Adipose tissue (tissue), 3 donors: ENCODE data around the gene CAMK4. TPM values are rescaled to one million over a fixed set of nuclear protein-coding genes. Genes with fewer than 3 reads are reported as not detected.

Experiments used
- H3K27ac ChIP-seq: one replicate; pipeline ENCODE4 v1.5.1; 2013; ENCODE audit warnings: low read depth, low read length
- WGBS, 3 donors: extraction: QIAGEN DNeasy Blood & Tissue Kit; methylation state at CpG; one replicate each; pipeline ENCODE4 v1.1.7; 2013; 5-methylcytosine and 5-hydroxymethylcytosine counted together
- polyA plus RNA-seq, 3 donors: library from polyadenylated mRNA; stranded (reverse); fragments of 200-250 nt; gene quantifications; one replicate each; pipeline ENCODE4 v1.2.3, GENCODE V29; 2013
- donor health status: healthy with polysubstance abuse.
- donor health status: Bipolar disorder and iron deficiency.
- donor health status: healthy.

The CAMK4 gene
- polyA plus RNA-seq, 3 donors, result 0.17 to 0.43 TPM; not detected in 1

DNA sequence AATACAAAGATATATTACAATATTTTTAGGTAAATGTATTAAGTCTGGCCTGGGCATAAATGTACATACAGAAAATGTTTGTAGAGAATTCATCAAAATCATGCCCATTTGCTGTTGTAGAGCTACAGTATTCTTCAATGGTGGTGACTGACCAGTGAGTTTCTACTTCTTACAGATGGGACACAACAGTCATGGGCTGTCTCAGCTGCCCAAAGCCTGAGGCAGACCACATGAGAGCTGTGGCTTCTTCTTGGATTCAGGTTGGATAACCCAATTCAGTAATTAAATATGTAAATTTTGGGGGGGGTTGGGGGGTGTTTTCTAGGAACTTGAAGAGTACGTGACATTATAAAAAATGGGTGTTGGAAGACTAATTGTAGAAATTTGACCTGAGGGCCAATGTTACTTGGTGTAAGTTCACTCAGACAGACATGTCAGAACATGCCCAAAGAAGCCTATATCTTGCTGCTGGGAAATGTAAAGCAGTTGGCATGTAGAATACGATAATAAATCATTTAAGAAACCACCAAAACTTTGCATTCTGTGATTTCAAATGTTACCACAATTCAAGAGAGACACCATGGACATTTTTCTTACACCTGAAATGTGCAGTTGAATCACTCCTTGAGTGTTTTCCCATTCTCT is 270.3 kb downstream of the CAMK4 start:
- WGBS, 3 donors, result 91 to 97% (median 95%) methylated on average over 2 of the region's 2 CpGs
- no peak overlapping the region for H3K27ac ChIP-seq

DNA sequence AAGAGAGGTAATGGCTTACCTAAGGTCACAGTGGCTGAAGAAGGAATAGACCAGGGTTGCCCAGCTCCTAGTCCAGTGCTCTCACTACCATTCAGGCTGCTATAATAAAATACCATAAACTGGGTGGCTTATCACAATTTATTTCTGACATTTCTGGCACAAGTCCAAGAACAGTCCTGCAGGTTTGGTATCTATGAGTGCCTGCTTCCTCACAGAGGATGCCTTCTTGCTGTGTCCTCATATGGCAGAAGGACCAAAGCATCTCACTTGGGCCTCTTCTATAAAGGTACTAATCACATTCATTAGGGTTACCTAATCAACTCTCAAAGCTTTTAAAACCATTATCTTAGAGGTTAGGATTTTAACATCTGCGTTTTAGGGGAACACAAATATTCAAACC is 271.0 kb downstream of the CAMK4 start:
- WGBS, 3 donors, result 92 to 100% (median 97%) methylated on average over 1 of the region's 1 CpG
- no peak overlapping the region for H3K27ac ChIP-seq

DNA sequence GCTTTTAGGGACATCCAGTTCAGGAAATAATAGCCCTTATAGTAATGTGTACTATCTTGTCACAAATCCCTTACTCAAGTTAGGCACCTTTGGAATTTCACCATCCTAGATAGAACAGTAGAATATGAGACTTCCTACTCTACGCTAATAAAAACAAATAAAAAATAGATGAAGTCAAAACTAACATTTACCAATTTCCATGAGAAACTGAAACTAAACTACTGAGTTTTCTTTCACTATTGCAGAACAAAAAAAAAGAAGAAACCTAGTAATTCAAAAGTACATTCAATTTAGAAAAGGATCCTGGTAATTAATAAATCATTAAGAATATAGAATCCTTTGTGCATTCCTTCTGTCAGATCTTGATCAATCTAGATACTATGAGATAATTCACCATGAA is 274.2 kb downstream of the CAMK4 start:
- WGBS, 3 donors, result 68 to 83% (median 79%) methylated on average over 1 of the region's 1 CpG
- no peak overlapping the region for H3K27ac ChIP-seq

DNA sequence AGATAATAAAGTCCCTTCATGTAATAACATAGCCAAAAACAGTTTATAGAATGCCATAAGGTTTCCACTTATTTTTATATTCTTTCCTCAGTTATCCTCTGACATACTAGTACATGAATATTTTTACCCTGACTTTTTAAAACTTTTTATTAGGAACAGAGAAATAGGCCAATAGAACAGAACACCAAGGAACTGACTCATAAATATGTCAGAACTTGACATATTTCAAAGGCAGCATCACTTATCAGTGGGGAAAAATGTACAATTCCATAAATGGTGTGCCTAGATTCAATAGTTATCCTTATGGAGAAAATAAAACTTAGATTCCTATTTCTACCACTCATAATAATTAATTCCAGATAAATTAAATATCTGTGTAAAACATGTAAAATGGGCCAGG is 278.8 kb downstream of the CAMK4 start:
- no peak overlapping the region for H3K27ac ChIP-seq

DNA sequence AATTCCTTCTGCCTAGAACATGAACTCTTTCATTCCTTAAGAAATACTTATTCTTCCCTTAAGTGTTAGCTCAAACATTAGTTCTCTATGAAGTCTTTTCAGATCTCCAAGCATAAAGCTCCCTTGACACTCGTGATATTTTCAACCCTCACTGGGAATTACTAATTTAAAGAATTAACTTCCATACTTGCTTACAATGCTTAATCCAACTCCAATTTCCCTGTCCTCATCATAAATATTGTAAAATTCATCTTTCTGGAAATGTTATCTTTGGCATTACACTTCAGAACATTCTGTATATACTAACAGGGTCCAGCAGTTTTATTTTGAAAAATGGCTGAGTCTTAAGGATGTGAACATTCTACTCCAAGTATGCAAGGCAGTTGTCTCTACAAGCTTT is 280.9 kb downstream of the CAMK4 start:
- 59 to 87% (median 74%) methylated on average over 1 of the region's 1 CpG for WGBS, 3 donors
- no peak overlapping the region for H3K27ac ChIP-seq

DNA sequence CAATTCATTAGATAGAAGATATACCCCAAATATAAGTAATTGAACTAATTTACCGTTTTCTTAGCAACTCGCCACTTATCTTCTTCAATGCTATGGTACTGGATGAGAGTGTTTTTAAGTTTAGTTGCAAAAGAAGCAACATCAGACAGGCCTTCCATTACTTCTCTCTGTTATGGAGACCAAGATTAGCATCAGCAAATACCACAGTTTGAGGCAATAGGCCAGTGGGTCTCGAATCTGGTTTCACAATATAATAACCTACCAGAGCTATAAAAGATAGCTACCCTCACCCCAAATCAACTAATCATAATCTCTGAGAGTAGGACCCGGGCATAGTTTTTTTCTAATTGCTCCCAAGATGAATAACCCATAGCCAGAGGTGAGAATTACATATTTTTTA is 283.1 kb downstream of the CAMK4 start:
- WGBS, 3 donors, result 86 to 88% (median 87%) methylated on average over 4 of the region's 4 CpGs
- no peak overlapping the region for H3K27ac ChIP-seq

DNA sequence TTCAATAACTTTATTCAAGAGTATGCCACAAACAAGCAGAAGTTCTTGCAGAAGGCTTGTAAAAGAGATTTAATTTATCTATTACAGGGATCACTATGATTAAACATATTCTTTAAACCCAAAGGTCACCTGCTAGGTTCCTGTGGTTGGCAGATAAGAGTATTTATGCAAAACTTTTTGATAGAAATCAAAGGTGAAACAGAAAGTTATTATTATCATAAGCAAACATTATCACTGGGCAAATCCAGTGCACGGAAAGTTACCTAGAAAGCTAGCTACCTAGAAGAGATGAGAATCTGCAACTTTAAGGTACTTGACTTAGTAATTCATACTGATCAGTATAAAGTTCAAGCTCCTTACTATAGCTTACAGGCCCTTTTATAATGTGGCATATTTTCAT is 284.9 kb downstream of the CAMK4 start:
- 32 to 90% (median 84%) methylated on average over 1 of the region's 1 CpG for WGBS, 3 donors
- no peak overlapping the region for H3K27ac ChIP-seq

DNA sequence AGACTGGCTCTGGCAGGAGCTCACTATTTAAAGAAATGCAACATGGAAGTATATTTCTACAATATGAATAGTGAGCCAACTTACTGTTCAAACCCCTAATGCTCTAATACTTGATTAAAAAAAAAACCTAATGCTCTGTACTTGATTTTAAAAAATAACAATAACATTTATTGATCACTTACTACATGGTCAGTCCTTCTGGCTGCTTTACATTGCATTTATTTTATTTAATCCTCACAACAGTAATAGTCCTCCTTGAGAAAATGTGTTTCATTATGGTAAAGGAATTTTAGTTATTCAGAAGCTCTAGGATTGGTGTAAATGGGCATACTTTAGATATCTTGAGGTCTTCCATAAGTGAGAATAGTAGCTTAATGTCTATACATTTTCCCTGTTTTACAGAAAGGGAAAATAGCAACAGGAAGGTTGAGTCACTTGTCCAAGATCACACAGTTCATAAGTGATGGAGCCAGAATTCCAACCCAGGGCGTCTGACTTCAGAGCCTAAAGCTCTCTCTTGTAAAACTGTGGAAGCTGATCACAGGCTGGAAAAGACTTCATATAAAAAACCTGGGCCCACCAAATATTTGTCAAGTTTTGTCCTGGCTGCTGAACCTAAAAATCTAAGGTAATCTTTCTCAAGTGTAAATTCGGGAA is 287.1 kb downstream of the CAMK4 start:
- 5 to 11% (median 6%) methylated on average over 2 of the region's 2 CpGs for WGBS, 3 donors

DNA sequence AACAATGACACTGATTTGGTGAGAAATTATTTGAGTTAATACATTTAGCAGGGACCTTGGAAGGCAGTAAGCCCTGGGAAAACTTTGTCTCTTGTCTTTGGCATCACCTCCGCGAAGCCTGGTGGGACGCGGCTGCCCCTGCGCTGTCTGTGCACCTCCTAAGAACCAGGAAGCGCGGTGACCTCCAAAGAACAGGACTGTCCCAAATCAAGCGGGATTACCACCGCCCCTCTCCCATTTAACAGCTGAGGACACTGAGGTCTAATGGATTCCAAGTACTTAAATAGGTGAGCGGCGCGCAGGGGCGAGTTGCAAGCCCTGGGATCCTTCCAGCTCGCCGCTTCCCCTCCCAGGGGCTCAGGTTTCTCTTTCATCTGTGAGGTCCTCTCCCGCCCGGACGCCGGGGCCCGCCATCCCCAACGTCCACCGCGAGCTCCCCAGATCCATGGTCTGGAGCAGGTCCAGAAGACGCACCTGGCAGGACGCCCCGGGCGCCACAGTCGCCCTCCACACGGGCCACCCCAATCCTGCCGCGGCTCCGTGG is 287.7 kb downstream of the CAMK4 start:
- H3K27ac ChIP-seq, result no peak overlapping the region
- WGBS, 3 donors, result 0 to 1% (median 1%) methylated on average over 29 to 32 of the region's 32 CpGs

More for the DNA sequence above, 287.1 kb downstream of the CAMK4 start:
- H3K27ac ChIP-seq, result no peak overlapping the region

DNA sequence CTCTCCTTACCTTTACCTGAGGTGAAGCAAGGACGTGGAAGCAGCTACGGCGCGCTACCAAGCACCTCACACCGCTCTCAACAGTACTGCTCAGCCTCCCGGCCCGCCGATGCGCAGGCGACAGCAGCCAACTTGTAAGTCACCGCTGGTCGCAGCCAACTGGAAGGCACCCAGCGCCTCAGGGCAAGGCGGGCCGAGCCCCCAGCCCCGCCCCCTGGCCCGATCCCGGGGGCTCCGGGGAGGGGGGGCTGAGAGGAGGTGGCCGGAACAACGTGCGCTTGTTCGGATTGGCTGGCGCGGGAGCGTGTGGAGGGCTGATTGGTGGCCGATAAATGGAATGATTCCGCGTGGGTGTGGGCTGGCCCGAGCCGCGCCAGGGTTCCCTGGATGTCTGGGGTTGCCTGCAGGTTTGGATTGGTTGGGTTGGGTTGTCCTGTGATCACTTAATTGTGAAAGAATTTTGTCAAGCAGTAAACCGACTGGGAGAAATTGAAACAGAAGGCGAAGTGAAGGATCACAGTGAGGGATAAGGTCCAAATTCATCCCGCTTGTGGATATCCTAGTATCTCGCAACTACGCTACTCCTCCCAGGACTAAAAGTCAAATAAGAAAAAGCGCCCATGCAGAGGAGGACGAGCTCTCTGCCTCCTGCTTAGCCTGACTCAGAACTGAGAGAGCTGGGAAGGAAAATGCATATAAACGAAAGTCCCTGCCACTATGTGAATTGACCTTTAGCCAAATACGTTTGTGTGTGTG is 288.4 kb downstream of the CAMK4 start, which contains the start of gene STARD4:
TSS of gene STARD4 (minus strand) at position 161 of the 756 bp plus-strand sequence. CDS start 5,102 bp downstream, outside the sequence.
- 0 to 1% (median 0%) methylated on average over 41 of the region's 41 CpGs for WGBS, 3 donors
- no peak within 1 kb of the TSS for H3K27ac ChIP-seq

DNA sequence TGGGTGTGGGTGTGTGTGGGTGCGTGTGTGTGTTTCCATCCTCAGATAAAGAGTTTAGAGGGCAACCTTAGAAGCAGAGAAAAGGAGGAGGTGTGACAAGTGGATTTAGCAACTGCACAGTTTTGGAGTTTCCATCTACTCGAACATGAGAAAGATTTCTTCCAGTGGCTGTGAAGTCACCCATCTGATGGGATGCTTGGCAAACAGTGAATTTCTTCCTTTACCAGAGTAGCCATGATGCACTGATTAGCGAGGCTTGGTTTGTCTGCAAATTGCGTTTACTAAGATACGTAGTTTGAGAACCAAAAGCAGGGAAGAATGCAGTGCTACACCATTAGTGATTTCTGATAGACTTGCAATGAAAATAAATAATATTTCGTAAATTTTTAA is 288.9 kb downstream of the CAMK4 start:
- 19 to 23% (median 22%) methylated on average over 6 of the region's 6 CpGs for whole genome bisulfite sequencing, 3 donors
- H3K27ac ChIP-seq, result no peak overlapping the region

DNA sequence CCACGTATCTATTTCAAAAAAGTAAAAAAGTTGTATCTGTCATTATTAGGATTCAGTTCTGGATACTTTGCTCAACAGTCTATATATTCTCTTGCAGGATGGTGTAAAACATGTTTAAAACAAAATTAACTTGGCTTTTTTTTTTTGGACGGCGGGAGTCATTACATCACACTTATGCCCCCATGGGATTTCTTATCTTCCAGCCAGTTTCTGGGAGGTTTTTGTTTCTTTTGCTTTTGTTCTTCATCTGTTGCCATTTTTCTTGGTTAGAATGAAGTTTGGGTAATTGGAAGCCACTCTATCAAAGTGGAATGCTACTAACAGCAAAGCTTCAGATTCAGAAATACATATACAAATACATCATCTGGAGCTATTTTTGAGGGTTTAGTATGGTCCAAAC is 289.9 kb downstream of the CAMK4 start:
- no peak overlapping the region for H3K27ac ChIP-seq
- WGBS, 3 donors, result 69 to 89% (median 73%) methylated on average over 3 of the region's 3 CpGs

DNA sequence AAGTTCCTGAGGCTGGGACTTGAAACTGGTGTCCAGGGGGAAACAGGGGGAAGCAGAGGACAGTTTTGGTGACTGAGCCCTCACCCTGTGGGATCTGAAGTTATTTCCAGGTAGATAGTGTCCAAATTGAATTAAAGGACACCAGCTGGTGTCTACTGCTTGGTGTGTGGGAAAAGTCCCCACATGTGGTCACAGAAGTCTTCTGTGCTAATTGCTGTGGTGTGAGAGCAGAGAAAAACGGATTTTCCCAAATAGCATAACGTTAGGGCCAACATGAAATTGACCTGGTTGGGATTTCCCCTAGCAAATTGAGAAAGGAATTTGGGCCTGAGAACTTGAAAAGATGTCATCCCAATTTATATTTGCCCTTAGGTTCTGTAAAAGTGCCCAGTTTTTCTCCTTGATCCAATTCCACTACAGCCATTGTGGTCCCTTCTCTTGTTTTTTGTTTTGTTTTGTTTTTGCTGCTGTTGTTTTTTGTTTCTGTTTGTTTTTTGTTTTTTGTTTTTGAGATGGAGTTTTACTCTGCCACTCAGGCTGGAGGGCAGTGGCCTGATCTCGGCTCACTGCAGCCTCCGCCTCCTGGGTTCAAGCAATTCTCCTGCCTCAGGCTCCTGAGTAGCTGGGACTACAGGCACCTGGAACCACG is 293.8 kb downstream of the CAMK4 start:
- 82 to 93% (median 92%) methylated on average over 5 of the region's 5 CpGs for WGBS, 3 donors

DNA sequence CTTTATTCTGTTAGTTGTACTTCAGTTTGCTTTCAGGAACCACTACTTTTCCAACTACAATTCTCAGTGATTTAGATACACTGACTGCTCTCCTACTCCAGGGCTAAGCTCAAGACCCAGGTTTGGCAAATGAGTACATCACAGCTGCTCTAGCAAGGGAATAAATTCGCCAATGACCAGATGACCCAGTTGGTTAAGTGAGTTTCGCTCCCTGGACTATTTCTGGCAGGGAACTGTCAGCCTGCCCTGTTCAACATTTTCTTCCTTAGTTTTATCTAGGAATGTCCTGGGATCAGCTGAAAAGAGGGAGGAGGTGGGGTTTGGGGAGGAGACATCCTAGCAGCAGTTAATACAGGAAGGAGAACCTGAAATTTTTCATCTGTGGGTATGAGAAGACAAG is 294.6 kb downstream of the CAMK4 start:
- 70 to 76% (median 75%) methylated on average over 2 of the region's 2 CpGs for WGBS, 3 donors
- no peak overlapping the region for H3K27ac ChIP-seq

More for the DNA sequence above, 293.8 kb downstream of the CAMK4 start:
- no peak overlapping the region for H3K27ac ChIP-seq

DNA sequence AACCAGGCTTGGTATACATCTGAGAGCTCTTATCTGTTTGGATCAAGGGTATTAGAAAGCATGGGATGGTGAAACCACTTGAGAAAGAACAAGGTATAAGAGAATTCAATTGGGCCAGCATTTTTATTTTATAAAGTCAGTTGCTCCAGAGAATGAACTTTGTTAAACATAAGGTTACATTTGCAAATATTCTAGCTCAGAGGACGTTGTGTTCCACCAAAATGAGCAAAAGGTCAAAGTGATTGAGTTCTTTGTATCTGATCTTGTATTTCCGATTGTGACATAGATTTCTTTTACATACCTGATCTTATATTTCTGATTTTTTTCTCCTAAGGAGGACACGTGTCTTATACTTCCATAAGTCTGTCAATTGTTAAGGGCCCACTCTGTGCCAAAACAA is 296.7 kb downstream of the CAMK4 start:
- H3K27ac ChIP-seq, result no peak overlapping the region
- WGBS, 3 donors, result 33 to 86% (median 84%) methylated on average over 3 of the region's 3 CpGs

DNA sequence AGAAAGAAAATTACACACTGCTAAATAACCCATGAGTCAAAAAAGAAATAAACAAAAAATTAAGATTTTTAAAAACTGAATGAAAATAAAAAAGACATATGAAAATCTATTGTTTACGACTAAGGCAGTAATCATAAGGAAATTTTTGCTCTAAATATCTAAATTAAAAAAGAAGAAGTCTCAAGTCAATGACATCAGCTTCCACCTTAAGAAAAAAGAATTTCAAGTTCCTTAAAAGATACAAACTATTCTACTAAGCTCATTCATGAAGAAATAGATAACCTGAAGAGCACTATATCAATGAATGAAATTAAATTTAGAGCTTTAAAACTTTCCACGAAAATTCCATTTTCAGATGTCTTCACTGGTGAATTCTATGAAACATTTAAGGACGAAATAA is 303.9 kb downstream of the CAMK4 start:
- 90 to 93% (median 92%) methylated on average over 3 of the region's 3 CpGs for WGBS, 3 donors
- no peak overlapping the region for H3K27ac ChIP-seq

DNA sequence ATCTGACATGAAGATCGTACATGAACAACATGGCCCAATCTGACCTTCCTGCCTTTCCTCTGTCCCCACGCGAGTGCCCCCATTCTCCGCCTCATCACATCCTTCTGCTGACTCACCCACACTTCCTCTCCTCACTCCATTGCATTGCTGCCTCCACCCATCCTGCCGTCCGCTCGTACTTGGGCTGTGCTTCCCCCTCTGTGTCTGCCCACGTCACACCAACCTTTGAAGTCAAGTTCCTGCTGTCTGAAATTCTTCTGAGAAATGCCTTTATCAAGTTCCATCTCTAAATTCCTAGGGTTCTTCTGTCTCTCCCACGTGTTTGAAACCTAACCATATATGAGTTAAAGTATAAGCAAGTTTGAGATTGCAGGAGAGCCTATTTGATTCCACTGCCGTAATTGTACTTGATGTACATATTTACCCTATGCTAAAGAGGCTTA is 306.1 kb downstream of the CAMK4 start:
- H3K27ac ChIP-seq, result no peak overlapping the region
- 27 to 62% (median 35%) methylated on average over 10 of the region's 10 CpGs for WGBS, 3 donors

DNA sequence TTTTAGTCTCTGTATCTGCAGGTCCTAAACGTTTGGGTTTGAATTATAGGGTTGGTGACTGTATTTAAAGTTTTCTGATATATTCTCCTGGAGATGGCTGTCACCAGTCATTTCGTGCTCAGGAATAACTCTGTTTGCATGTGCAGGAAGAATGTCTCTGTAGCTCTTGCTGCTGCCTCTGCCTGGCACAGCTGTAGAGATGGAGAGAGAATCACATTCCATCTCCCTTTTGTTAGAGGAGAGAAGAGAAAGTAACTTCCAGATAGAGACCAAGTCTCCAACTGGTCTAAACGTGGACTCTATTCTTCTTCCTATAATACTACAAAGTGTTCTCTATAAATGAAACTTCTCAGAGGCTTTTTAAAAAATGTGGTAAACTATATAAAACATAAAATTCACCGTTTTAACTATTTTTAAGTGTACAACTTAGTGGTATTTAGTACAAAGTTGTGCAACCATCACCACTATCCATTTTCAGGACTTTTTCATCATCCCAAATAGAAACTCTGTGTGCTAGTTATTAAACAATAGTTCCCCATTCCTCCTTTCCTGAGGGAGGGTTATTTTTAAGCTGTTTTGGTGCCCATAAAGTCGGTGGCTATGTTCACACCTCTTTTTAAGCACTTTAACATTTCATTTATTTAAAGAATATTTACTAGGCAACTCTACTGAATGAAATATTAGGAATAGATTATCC is 308.9 kb downstream of the CAMK4 start:
- 57 to 67% (median 59%) methylated on average over 5 of the region's 5 CpGs for WGBS, 3 donors
- no peak overlapping the region for H3K27ac ChIP-seq
